BLaER1 treated with 17β-estradiol and CSF1 and Interleukin-3, amounts not matched to agents 10 nM and 100 nM (cell line): ENCODE measurements around the gene RUNX1.
"Not testable (repeated sequence)": the region's sequence is repeated elsewhere in the genome, so short reads cannot be mapped to it uniquely, and the experiment has no call there.

Experiments
- H3K27ac ChIP-seq, 11 experiments: shearing (Covaris generic); formaldehyde crosslinking; 2 replicates each; pipeline ENCODE4 v1.8.1; 2022
- H3K27me3 ChIP-seq, 11 experiments: shearing (Covaris generic); formaldehyde crosslinking; 2 replicates each; pipeline ENCODE4 v1.8.1; 2022
- H3K36me3 ChIP-seq, 11 experiments: shearing (Covaris generic); formaldehyde crosslinking; 2 replicates each; pipeline ENCODE4 v1.8.1; 2022
- H3K4me1 ChIP-seq, 10 experiments: shearing (Covaris generic); formaldehyde crosslinking; 2 replicates each; pipeline ENCODE4 v1.8.1; 2022
- H3K4me2 ChIP-seq, 11 experiments: shearing (Covaris generic); formaldehyde crosslinking; 2 replicates each; pipeline ENCODE4 v1.8.1; 2022
- H3K4me3 ChIP-seq, 10 experiments: shearing (Covaris generic); formaldehyde crosslinking; 2 replicates each; pipeline ENCODE4 v1.8.1; 2022
- H3K9ac ChIP-seq, 11 experiments: shearing (Covaris generic); formaldehyde crosslinking; 2 replicates each; pipeline ENCODE4 v1.8.1; 2022
- H3K9me3 ChIP-seq, 11 experiments: shearing (Covaris generic); formaldehyde crosslinking; replicated peaks in 1 of 11; 2 replicates each; pipeline ENCODE4 v1.8.1; 2022
- H4K20me1 ChIP-seq, 11 experiments: shearing (Covaris generic); formaldehyde crosslinking; 2 replicates each; pipeline ENCODE4 v1.8.1; 2022
- Cebpa-rat ChIP-seq, 11 experiments: shearing (Covaris generic); IDR thresholded peaks; 2 replicates each; pipeline ENCODE4 v1.8.1; 2022

Gene RUNX1

DNA sequence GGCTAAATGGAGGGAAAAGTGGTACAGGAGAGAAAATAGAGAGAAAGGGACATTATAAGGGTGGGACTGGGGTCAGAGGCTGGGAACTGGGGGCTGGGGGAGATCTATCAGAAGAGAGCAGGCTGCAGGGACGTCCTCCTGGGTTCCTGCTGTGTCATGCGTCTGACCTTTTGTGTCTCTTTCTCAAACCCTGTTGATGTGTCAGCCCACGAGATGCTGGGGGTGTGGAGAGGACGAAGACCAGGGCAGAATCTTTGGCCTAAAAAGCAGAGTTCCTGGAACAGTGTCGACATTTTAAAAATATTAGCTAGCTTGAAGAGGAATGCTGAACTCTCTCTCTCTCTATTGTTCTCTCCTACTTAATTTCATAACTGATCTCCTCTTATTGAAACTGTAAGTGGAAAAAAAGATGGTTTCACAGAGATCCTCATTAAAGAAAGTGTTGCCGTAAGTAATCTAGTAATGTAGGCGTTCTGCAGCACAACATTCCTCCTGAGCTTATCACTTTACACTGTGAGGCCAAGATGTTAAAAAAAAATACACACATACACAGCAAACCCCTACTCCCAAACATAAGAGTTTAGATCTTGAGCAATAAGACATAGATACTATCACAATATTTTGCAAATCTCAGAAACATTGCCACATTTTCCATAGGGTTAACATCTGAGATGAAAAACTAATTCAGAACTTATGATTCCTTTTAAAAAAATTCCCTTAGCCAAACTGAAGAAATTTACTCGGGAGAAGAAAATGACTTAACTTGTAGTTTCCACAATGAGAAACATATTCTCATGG lies 52.6 kb downstream of the RUNX1 start:
- Histone ChIP-seq H4K20me1 (peaks cover 6 to 96% (median 64%) of the 10 kb centered on the region in 11 experiments; a peak in 18 of 22 replicates), H3K4me3 (no peak overlapping the region), H3K4me1 (peaks cover 44 to 94% (median 85%) of the 10 kb centered on the region in 10 experiments), H3K9me3 (no peaks in the 10 kb centered on the region), H3K27me3 (no peaks in the 10 kb centered on the region), H3K9ac (no peak overlapping the region), H3K36me3 (peaks cover 0 to 94% (median 63%) of the 10 kb centered on the region in 11 experiments; a peak in 15 of 22 replicates), H3K27ac (peak overlapping the region in 7 of 11 experiments; percentile 2 to 53 (median 30); a peak in 9 of 22 replicates), H3K4me2 (peak overlapping the region in 8 of 11 experiments; percentile 4 to 47 (median 23); a peak in 12 of 22 replicates)
- TF ChIP-seq Cebpa-rat (IDR thresholded peaks at IDR 0.05), result no peak

DNA sequence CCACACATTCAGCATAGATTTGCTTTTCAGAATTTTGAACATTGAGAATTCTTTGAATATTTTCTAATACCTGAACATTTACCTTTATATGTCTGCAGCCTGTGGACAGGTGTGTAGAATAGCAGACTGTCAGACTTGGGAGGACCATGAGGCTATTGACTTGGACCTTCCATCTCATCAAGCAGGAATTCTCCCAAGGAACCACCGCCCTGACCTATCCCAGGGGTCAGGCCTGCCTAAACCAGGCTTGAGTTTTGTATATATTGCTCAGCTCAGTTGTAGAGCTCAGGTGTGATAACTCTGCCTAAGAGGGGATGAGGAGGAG lies 53.2 kb downstream of the RUNX1 start:
- H3K36me3 ChIP-seq, result peaks cover 0 to 97% (median 68%) of the 10 kb centered on the region in 11 experiments; a peak in 15 of 22 replicates
- no peak overlapping the region for H3K4me3 ChIP-seq
- H3K27me3 ChIP-seq, result no peaks in the 10 kb centered on the region
- H4K20me1 ChIP-seq, result peaks cover 6 to 99% (median 69%) of the 10 kb centered on the region in 11 experiments; a peak in 18 of 22 replicates
- no peak overlapping the region for H3K9ac ChIP-seq
- peak overlapping the region in 7 of 11 experiments; percentile 2 to 53 (median 30); a peak in 9 of 22 replicates for H3K27ac ChIP-seq
- peaks cover 44 to 100% (median 91%) of the 10 kb centered on the region in 10 experiments for H3K4me1 ChIP-seq
- no peaks in the 10 kb centered on the region for H3K9me3 ChIP-seq
- peak overlapping the region in 7 of 11 experiments; percentile 4 to 47 (median 20); a peak in 10 of 22 replicates for H3K4me2 ChIP-seq
- no peak for TF ChIP-seq Cebpa-rat (IDR thresholded peaks at IDR 0.05)

DNA sequence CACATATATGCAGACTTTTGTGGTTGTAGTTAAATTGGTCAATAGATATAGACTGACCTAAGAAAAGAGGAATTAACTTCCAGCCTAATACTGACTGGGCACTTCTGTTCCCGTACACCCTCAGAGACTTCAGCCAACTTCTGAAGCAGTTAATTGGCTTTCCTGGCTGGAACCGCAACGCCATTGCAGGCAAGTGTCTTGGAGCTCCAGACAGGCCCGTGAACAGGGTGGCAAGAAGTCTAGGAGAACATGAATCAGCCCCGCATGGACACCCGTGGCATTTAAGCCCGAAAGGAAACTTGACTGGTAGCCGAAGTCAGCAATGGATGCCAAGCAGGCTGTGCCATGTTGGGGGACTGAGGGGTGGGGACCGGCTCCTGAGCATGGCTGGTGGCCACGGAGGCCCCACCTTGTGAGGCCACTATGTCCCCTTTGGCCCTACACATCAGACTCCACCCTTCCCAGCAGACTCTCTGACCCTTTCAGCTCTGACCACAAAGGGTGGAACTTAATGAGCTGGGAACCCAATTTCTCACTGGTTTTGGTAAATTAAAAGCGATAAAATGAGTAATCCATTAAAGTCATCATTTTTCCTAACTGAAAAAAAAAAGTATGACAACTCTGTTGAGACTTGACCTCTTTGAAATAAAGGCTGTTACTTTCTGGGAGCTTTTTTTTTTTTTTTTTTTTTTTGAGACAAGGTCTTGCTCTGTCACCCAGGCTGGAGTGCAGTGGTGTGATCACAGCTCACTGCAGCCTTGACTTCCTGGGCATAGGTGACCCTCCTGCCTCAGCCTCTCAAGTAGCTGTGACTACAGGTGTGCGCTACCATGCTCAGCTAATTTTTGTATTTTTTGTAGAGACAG lies 54.1 kb downstream of the RUNX1 start:
- no peak for TF ChIP-seq Cebpa-rat (IDR thresholded peaks at IDR 0.05)
- H3K27ac ChIP-seq, result peak overlapping the region in 7 of 11 experiments; percentile 4 to 57 (median 22); a peak in 7 of 22 replicates

DNA sequence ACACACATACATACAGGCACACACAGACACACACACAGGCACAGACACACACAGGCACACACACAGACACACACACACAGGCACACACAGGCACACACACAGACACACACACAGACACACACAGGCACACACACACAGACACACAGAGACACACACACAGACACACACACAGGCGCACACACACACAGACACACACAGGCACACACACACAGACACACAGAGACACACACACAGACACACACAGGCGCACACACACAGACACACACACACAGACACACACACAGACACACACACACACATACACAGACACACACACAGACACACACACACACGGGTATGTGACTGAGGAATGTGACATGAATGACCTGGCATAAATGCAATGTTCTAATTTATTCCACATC lies 55.6 kb downstream of the RUNX1 start:
- Histone ChIP-seq H3K27me3 (peaks cover 0 to 17% (median 0%) of the 10 kb centered on the region in 11 experiments; a peak in 4 of 22 replicates), H3K36me3 (peaks cover 0 to 89% (median 51%) of the 10 kb centered on the region in 11 experiments; a peak in 15 of 22 replicates), H3K27ac (peak overlapping the region in 5 of 11 experiments; percentile 25 to 53 (median 28); a peak in 6 of 22 replicates), H4K20me1 (peaks cover 8 to 100% (median 90%) of the 10 kb centered on the region in 11 experiments; a peak in 18 of 22 replicates), H3K4me2 (peak overlapping the region in 3 of 11 experiments; percentile 76 to 93 (median 82); a peak in 7 of 22 replicates), H3K4me1 (peaks cover 49 to 100% (median 92%) of the 10 kb centered on the region in 10 experiments)
- H3K9me3 ChIP-seq, H3K4me3 ChIP-seq, H3K9ac ChIP-seq: not testable (repeated sequence)

More for the DNA sequence above, 54.1 kb downstream of the RUNX1 start:
- Histone ChIP-seq H3K9me3 (no peaks in the 10 kb centered on the region), H3K4me2 (peak overlapping the region in 10 of 11 experiments; percentile 17 to 71 (median 37); a peak in 17 of 22 replicates), H3K36me3 (peaks cover 0 to 98% (median 64%) of the 10 kb centered on the region in 11 experiments; a peak in 15 of 22 replicates), H4K20me1 (peaks cover 6 to 100% (median 79%) of the 10 kb centered on the region in 11 experiments; a peak in 18 of 22 replicates), H3K27me3 (peaks cover 0 to 2% (median 0%) of the 10 kb centered on the region in 11 experiments; a peak in 2 of 22 replicates), H3K4me1 (peaks cover 50 to 100% (median 92%) of the 10 kb centered on the region in 10 experiments), H3K9ac (no peak overlapping the region), H3K4me3 (no peak overlapping the region)

DNA sequence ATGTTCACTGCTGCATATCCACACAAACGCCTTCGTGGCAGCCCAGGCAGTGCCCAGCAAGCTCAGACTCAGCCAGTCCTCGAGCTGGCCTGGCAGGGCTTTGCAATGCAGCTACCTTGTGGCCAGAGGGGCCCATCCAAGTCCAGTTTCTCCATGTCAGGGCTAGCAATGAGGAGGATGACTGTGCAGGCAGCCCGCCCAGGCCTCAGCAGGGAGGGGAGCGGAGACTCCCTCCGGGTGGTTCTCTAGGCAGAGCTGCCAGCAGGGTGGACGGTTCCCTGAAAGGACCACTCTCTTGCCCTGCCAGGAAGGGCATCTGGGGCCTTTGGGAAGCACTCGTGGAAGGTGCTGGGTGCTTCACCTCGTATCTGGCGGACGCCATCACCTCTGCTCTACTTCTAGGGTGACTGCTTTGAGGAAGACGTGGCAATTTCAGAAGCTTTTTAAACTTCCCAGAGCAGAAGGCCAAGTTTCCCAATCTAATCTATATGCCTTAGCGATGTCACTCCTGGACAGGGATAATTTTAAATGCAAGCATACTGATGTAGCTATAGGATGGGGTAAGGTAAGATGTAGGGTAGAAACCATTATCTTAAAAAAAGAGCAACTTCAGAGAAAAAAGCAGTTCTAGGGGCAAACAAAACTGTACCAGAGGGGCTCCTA lies 56.2 kb downstream of the RUNX1 start:
- peaks cover 11 to 100% (median 90%) of the 10 kb centered on the region in 11 experiments; a peak in 18 of 22 replicates for H4K20me1 ChIP-seq
- TF ChIP-seq Cebpa-rat (IDR thresholded peaks at IDR 0.05), result no peak

DNA sequence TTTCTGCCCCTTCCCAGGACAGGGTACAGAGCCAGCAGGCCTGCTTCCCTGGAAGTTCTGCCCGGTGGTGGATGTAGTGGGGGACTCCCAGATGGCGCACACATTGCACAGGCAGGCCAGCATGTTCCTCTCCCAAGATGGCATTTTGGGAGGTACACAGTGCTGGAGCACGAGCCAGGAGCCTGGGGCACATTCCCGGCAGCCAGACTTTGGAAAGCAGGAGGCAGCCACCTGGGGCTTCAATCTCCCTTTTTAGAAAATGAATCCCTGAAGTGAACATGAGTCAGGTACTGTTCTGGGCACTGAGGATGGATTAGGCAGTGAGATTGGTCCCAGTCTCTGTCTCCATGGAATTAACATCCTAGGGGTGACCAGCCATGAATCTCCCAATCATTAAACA lies 56.9 kb downstream of the RUNX1 start:
- Histone ChIP-seq H3K36me3 (peaks cover 0 to 80% (median 39%) of the 10 kb centered on the region in 11 experiments; a peak in 15 of 22 replicates), H3K9me3 (no peaks in the 10 kb centered on the region), H3K9ac (peak overlapping the region in 3 of 11 experiments; percentile 6 to 32 (median 18); a peak in 2 of 22 replicates), H3K4me3 (no peak overlapping the region), H3K27ac (peak overlapping the region in 5 of 11 experiments; percentile 6 to 54 (median 38); a peak in 7 of 22 replicates), H3K4me1 (peaks cover 54 to 100% (median 92%) of the 10 kb centered on the region in 10 experiments), H4K20me1 (peaks cover 11 to 99% (median 90%) of the 10 kb centered on the region in 11 experiments; a peak in 18 of 22 replicates), H3K4me2 (peak overlapping the region in 9 of 11 experiments; percentile 76 to 95 (median 88); a peak in 16 of 22 replicates), H3K27me3 (peaks cover 0 to 27% (median 0%) of the 10 kb centered on the region in 11 experiments; a peak in 5 of 22 replicates)
- no peak for TF ChIP-seq Cebpa-rat (IDR thresholded peaks at IDR 0.05)

More for the DNA sequence above, 56.2 kb downstream of the RUNX1 start:
- Histone ChIP-seq H3K4me2 (peak overlapping the region in 9 of 11 experiments; percentile 23 to 93 (median 82); a peak in 13 of 22 replicates), H3K9ac (peak overlapping the region in 1 of 11 experiments; percentile 24; a peak in 1 of 22 replicates), H3K4me1 (peaks cover 54 to 100% (median 92%) of the 10 kb centered on the region in 10 experiments), H3K27ac (peak overlapping the region in 7 of 11 experiments; percentile 20 to 53 (median 27); a peak in 9 of 22 replicates), H3K4me3 (no peak overlapping the region), H3K9me3 (no peaks in the 10 kb centered on the region), H3K36me3 (peaks cover 0 to 87% (median 46%) of the 10 kb centered on the region in 11 experiments; a peak in 15 of 22 replicates), H3K27me3 (peaks cover 0 to 23% (median 0%) of the 10 kb centered on the region in 11 experiments; a peak in 5 of 22 replicates)

DNA sequence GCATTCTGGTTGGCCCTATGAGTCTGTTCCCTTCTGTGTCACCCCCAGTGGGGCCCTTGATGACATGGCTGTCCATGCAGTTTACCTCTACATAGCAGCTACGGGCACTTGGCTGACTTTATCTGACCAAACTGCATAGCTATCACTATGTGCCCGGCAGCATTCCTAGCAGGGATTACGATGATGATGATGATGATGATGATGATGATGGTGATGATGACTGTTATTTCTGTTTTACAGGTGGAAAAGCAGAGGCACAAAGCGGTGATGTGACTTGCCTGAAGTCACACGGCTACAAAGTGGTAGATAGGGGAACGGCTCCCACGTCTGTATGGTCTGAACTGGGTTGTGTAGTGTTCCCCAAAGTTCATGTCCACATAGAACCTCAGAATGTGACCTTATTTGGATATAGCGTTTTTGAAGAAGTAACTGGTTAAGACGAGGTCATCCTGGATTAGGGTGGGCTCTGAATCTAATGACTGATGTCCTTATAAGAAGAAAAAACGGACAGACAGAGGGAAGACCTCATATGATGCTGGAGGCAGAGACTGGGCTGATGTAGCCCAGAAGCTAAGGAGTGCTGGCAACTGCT lies 57.6 kb downstream of the RUNX1 start:
- Histone ChIP-seq H3K9me3 (no peaks in the 10 kb centered on the region), H4K20me1 (peaks cover 11 to 100% (median 92%) of the 10 kb centered on the region in 11 experiments; a peak in 18 of 22 replicates), H3K36me3 (peaks cover 0 to 79% (median 42%) of the 10 kb centered on the region in 11 experiments; a peak in 15 of 22 replicates), H3K9ac (peak overlapping the region in 4 of 11 experiments; percentile 2 to 32 (median 12); a peak in 1 of 22 replicates), H3K27ac (peak overlapping the region in 6 of 11 experiments; percentile 9 to 83 (median 29); a peak in 8 of 22 replicates), H3K4me2 (peak overlapping the region in 9 of 11 experiments; percentile 76 to 95 (median 88); a peak in 17 of 22 replicates), H3K4me1 (peaks cover 60 to 100% (median 94%) of the 10 kb centered on the region in 10 experiments), H3K4me3 (no peak overlapping the region), H3K27me3 (peaks cover 0 to 27% (median 0%) of the 10 kb centered on the region in 11 experiments; a peak in 5 of 22 replicates)
- no peak for TF ChIP-seq Cebpa-rat (IDR thresholded peaks at IDR 0.05)
